Fibroblast of skin of left biceps (primary cell): Measurements from ENCODE around the gene ZNF483.
"Not testable (repeated sequence)": the region's sequence is repeated elsewhere in the genome, so short reads cannot be mapped to it uniquely, and the experiment has no call there.

ENCODE experiments used
- DNase-seq, 2 experiments: peaks; one replicate each; pipeline ENCODE4 v3.0.0-alpha.2; 2013; ENCODE audit warnings: low read depth in 2 of 2

Gene ZNF483

DNA sequence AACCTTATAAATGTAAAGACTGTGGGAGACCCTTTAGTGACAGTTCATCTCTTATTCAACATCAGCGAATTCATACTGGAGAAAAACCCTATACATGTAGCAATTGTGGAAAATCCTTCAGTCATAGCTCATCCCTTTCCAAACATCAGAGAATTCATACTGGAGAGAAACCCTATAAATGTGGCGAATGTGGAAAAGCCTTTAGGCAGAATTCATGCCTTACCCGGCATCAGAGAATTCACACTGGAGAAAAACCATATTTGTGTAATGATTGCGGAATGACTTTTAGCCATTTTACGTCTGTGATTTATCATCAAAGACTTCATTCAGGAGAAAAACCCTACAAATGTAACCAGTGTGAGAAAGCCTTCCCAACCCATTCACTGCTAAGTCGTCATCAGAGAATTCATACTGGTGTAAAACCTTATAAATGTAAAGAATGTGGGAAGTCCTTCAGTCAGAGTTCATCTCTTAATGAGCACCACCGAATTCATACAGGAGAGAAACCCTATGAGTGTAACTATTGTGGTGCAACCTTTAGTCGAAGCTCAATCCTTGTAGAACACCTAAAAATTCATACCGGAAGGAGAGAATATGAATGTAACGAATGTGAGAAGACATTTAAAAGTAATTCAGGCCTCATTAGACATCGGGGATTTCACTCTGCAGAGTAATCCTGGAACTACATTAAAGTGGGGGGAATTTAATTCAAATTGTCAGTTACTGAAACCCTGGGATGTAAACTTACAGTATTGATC is 17.7 kb downstream of the ZNF483 start:
- DNase-seq = no peak

DNA sequence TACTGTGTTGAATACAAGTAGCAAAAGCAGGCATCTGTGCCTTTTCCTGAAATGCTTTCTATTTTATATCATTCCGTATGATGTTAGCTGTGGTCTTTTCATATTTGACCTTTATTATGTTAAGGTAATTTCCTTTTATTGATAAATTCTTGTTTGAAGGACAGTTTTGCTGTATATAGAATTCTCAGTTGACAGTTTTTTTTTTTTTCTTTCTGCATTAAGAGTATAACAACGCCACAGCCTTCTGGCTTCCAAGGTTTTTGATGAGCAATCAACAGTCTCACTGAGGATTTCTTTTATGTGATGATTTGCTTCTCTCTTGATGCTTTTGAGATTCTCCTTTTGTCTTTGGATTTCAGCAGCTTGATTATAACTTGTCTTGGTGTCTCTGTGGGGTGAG is 23.6 kb downstream of the ZNF483 start:
- DNase-seq = no peak

DNA sequence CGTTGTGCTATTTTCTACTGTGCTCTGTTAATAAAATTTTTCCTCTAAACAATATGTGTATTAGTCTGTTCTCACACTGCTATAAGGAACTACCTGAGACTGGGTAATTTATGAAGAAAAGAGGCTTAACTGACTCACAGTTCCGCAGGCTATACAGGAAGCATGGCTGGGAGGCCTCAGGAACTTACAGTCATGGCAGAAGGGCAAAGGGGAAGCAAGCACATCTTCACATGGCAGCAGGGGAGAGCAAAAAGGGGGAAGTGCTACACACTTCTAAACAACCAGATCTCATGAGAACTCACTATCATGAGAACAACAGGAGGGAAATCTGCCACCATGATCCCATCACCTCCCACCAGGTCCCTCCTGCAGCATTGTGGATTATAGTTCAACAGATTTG is 30.4 kb downstream of the ZNF483 start:
- DNase-seq = not testable (repeated sequence)

DNA sequence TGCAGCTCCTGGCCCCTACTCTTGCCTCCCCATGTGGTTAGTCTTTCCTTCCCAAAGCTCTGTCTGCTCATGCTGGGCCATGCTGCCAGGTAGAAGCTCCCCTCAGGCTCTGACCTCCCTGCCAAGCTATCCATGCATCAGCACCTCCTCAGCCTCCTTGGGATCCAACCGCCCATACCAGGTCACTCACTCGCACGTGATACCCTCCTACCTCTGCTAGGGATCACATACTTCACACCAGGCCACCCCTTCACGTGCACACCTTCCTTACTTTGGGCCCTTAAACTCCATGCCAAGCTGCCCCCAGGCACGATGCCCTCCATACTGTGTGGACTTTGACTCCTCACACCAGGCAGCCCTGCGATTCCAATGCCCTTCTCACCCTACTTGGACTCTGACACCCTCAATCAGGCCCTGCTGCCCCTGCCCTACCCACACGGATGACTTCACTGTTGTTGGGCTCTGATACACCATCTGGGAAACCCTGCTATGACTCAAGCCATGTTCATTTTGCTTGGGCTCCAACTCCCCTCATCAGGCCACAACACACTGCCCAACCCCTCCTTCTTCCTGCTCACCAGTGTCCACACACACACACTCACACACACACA is 34.1 kb downstream of the ZNF483 start:
- no peak for DNase-seq

DNA sequence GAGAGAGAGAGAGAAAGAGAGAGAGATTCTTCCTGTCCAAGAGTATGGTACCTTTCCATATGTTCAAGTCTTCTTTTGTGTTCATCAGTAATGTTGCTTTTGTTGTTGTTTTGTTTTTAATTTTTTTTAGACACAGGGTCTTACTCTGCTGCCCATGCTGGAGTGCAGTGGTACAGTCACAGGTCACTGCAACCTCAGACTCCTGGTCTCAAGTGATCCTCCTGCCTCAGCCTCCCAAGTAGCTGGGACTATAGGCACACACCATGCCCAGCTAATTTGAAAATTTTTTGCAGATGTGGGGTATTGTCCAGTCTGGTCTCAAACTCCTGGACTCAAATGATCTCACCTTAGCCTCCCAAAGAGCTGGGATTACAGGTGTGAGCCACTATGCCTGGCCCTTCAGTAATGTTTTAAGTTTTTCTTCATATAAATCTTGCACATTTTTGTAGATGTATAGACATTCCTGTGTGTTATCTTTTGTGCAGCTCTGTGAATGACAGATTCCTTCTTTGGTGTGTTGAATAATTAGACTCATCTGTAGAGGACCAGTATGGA is 36.3 kb downstream of the ZNF483 start:
- no peak for DNase-seq

DNA sequence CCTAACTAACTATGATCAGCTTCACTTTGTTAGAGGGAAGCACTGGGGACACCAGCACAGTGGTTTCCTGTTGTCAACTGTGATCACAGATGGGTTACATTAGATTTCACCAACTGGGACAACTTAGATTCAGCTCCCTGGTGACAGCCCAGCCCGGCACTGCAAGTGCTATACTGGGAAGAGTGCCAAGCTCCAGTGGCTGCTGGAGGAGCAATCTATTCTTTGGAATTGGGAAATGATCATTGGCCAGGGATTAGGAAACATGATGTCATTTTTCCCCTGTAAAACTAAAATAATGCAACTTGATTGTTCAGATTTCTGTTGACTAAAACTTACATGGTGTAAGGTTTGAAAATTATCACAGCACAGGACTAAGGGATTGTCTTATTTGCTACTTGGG is 41.3 kb downstream of the ZNF483 start:
- no peak for DNase-seq

DNA sequence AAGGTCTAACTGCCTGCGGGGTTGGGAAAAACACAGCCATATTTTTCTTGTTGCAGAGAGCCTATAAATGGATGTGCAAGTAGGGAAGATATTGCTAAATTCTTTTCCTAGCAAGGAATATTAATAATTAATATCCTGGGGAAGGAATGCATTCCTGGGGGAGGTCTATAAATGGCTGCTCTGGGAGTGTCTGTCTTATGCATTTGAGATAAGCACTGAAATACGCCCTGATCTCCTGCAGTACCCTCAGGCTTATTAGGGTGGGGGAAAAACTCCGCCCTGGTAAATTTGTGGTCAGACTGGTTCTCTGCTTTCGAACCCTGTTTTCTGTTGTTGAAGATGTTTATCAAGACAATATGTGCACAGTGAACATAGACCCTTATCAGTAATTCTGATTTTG is 43.1 kb downstream of the ZNF483 start:
- DNase-seq = not testable (repeated sequence)

DNA sequence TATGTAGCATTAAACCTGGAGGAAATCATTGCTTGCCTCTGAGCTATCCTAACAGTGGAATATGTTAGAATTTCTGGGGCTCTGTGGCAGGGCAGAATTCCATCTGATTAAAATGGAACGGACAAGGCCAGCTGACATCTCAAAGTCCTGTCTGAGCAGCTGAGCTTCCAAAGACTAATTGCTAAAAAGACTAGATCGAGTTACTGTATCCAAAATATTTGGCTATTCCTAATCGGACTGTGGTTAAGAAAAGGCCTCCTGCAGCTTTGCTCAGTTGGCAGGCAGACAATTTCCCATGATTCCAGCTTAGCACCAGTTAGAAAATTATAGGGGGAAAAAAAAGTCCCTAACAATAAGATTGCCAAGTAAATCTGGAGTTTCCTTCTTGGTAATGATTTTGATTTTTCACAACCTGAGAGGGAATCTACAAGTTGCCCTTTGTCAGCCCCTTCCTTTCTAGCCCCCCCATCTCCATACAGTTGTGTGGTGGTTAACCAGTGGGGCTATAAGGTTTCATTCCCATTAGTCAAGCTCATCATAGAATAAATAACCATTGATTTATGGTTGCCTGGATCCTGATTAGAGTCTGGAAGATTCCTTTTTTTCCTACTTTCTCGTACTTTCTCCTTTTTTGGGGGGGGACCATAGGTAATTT is 48.1 kb downstream of the ZNF483 start:
- peak; percentile 89 to 91 for DNase-seq

DNA sequence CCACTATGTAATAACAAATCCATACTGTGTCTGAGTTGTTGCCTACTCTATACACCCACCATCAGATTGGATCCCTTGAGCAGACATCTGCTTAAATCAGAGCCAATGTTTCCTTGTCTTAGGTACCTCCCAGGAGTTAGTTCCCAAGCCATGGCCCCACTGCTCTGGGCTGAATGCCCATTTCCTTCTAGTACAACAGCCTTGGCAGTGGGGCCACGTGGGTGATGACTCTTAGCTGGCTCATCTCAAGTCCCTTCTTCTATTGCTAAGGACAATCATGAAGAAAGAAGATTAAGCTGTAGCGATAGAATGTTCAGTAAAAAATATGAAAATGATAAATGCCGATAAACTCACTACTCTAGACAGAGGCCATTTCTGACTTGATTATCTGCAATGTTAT is 57.9 kb downstream of the ZNF483 start:
- no peak for DNase-seq

DNA sequence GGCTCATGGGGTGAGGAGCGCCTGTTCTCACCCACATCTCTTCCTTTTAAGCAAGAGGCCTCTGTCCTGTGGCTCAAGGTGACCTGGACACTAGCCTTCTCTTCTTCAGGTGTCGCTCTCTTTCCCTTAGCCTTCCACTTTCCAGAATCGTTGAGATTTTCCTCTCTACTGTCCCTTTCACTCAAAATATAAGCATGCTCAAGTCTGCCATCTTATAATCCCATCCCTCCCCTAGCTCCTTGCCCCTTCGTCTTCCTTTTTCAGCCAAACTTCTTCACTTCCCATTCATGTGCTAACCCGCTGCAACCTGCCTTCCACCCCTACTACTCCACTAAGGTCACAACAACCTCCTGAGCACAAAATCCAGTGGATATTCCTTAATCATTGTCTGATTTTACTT is 61.4 kb downstream of the ZNF483 start:
- DNase-seq = no peak

DNA sequence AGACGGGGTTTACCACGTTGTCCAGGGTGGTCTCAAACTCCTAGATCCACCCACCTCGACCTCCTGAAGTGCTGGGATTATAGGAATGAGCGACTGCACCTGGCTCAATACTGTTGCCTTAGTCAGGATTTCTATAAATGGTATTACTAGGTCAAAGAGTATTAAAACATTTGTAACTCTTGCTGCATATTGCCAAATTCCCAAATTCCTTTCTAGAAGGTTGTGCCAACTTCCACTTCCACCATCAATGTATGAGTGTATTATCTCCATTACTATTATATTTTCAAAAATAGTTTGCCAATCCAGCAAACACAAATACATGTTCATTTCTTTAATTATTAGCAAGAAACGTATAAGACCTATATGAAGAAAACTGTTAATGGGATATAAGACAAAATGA is 63.9 kb downstream of the ZNF483 start:
- no peak for DNase-seq

DNA sequence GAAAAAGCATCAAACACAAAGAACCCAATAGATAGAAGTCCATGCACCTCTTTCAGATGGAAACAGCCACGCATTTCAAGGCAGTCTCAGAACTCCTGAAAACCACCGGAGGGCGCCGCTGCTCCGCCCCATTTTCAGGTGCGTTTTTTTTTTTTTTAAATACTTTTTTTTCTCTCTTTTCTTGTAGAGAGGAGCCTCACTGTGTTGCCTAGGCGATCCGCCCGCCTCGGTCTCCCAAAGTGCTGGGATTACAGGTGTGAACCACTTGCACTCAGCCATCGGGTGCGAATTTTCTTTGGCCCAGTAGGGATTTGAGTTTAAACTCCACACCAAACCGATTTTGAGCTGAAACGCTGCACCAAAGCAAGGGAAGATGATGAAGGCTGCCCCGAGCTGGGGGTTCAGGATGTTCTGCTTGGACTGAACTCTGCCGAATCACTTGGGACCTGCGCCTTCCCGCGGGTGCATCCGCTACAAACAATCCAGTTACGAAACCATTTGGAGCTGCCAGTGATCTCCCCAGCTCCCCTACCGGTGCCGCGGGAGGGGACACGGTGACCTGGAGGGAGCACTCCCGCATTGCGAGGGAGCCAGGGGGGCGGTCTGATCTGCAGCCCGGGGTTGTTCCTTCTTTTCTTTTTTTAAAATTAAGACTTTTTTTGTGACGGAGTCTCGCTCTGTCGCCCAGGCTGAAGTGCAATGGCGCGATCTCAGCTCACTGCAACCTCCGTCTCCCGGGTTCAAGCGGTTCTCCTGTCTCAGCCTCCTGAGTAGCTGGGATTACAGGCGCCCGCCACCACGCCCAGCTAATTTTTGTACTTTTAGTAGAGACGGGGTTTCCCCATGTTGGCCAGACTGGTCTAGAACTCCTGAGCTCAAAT is 73.1 kb downstream of the ZNF483 start:
- no peak for DNase-seq

DNA sequence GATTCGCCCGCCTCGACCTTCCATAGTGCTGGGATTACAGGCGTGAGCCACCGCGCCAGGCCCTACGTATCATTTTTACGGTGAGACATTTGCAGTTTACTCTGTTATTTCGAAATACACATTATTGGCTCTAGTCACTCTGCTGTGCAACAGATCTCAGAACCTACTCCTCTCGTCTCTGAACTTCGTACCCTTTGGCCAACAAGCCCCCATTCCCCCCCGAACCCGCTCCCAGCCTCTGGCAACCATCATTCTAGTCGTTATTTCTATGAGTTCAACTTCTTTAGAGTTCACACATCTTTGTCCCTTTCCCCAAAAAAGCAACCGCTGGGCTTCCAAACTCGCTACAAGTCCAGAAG is 73.7 kb downstream of the ZNF483 start:
- no peak for DNase-seq

DNA sequence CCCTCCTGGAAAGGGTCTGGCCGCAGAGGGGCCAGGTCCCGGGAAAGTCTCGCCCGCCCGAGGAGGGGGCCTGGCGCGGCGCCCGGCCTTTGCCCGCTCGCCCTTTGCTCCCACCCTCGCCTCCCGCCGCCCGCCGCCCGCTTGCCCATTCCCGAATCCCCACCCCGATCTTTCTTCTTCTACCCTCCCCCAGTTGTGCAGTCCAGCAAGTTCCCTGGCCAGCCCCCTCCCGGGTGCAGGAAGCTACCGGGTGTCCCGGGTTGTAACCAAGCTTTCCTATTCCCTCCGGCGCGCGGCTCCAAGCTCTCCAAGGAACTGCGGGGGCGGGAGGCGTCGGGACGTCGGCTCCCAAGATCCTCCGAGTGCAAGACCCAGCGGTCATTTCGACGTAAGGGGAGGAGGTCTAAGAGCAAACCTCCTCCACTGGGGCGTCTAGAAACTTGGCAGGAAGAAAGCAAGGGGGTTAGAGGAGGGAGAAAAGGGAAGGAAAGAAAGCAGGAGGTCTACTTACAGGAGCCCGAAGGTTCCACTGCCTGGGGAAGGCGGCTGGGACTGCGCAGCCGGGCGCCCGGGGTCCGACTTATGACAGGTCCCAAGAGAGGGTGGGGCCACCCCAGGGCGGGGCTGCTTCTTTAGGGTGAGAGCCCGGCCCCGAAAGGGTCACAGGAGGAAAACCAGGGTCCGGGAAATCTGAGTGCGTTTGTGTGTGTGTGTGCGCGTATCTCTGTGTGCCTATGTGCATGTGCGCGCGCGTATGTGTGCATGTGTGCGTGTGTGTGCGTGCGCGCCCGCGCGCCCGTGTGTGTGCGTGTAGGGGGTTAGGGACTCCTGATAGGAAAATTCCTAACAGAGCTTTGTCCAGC is 74.3 kb downstream of the ZNF483 start, which contains the start of gene PTGR1:
PTGR1 (minus strand) TSS at position 556 of the 863 bp plus-strand sequence. CDS start 2,225 bp downstream, outside the sequence.
- peak; percentile 52 to 53 for DNase-seq

DNA sequence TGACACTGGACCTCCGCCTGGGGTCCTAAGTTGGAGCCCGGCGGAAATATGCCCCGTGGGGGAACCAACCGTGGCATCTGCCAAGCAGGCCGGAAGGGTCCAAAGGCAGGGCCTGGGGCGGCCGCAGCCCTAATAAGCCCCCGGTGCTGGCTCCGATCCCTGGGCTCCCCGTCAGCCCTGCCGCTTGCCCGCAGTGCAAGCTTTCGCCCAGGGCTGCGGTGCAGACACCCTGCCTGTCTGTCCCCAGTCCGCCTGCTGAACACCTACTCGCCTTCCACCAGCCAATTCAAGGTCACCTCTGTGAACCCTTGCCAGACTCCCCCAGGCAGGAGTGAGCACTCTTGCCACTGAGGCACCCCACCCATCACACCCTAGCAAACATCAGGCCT is 75.0 kb downstream of the ZNF483 start:
- no peak for DNase-seq

DNA sequence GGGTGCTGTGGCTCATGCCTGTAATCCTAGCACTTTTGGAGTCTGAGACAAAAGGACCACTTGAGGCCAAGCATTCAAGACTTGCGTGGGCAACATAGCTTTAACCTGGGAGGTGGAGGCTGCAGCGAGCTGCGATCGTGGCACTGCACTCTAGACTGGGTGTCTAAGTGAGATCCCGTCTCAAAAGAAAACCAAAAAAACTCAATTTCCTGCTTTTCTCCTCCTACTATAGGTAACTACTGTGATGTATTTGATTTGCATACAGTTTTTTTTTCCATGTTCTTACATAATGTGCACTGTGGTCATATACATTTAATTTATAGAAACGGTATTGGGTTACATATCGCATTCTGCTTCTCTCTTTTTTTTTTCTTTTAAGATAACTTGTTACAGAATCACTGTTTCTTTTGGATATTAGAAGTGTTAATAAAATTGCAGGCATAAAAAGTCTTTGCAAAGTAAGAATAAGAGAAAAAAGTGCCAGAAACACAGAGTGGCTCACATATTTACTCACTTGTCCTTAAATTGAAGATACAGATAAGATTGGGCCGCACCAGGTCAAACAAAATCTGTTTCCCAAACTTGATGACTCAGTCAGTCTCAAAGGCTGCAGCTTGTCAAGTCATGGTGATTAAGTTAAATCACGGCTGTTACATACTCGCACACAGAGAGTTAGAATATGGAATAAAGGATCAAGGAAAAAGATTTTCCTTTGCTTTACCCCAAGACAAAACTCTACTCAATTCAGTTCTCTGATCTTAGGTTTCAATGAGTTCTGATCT is 76.4 kb downstream of the ZNF483 start:
- DNase-seq = no peak

DNA sequence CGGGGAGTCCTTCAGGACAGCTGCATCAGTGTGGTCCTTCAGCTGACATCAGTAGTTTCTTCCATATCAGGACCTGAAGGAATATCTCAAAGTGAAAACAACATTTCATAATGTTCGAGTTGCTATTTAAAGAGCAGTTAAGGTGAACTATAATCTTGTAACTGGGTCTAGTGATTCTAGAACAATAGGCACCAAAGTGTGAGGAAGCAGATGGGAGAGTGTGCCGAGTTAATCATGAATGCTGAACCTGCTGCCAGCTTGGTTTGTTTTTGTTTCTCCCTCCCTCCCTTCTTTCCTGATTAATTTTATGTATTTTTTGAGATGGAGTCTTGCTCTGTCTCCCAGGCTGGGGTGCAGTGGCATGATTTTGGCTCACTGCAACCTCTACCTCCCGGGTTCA is 78.1 kb downstream of the ZNF483 start:
- no peak for DNase-seq

DNA sequence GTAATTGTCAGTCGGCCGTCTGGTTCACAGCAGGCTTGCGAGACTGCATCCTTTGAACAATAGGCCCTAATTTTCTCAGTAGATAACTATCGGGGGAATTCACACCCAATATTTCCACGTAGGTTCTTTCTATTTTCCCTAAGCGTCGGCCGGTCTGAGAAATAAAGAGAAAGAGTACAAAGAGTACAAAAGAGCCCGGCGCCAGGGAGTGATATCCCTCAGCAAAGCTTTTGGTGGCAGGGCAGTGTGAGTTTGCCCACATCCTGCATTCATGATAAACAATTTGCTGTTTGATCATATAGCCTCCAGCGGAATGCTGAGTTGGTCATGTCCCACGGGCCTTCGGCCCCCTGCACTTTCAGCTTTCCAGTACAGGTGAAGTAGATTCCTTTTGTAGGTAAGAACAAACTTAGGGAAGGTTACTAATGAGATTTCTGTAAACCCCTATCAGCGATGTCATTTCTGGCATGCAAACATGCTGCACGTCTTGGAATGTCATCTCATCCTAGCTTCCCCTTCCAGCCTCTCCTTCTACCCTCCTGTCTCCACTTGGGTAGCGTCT is 79.2 kb downstream of the ZNF483 start:
- DNase-seq = no peak

DNA sequence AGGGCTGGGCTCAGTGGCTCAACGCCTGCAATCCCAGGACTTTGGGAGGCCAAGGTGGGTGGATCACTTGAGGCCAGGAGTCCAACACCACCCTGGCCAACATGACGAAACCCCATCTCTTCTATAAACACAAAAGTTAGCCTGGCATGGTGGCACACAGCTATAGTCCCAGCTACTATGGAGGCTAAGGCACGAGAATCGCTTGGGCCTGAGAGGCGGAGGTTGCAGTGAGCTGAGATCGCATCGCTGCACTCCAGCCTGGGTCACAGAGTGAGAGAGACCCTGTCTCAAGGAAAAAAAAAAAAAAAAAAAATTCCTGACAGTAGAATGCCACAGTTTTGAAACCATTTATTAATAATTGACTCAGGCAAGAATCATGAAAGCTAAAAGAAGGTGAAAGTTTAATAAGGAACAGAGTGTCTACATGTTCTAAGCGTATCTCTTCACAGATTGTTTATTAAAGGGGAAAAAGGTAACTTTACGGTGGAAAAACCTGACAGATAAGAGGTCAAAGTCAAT is 80.1 kb downstream of the ZNF483 start:
- no peak for DNase-seq
